Measurements from ENCODE around the gene SPPL2A. TPM values are rescaled to one million over a fixed set of nuclear protein-coding genes. Genes with fewer than 3 reads are reported as not detected.

Gene SPPL2A
- total and polyA plus RNA-seq, 2 donors (not counting 3 experiments of a cell fraction or from before 2014, with no cell fraction given): 38.8 to 88.7 TPM

- POLR2A ChIA-PET: no interaction called here
- Histone ChIP-seq H3K4me1 (ENCODE audit: control insufficient read depth, extremely low read depth, insufficient read depth, low read length) (no peaks in the 10 kb centered on the region), H3K27me3 (ENCODE audit: control insufficient read depth in 2 of 2, insufficient read depth in 2 of 2, low read length in 2 of 2) (peaks cover 2 to 7% of the 10 kb centered on the region in 2 experiments), H2AFZ (ENCODE audit: low read depth, low read length) (no peak overlapping the region), H3K79me2 (ENCODE audit: control insufficient read depth, insufficient read depth, low read length) (no peaks in the 10 kb centered on the region), H3K36me3 (ENCODE audit: control insufficient read depth in 2 of 2, extremely low read depth in 1 of 2, insufficient read depth in 2 of 2, low read length in 2 of 2) (no peaks in the 10 kb centered on the region), H3K9me1 (replicated peaks; ENCODE audit: control insufficient read depth, extremely low read depth, insufficient read depth, low read length) (no peaks in the 10 kb centered on the region), H4K20me1 (replicated peaks; ENCODE audit: control insufficient read depth, extremely low read depth, insufficient read depth, low read length) (no peaks in the 10 kb centered on the region), H3K27ac (ENCODE audit: insufficient read depth, low read depth, low read length) (no peak overlapping the region), H3K9ac (replicated peaks; ENCODE audit: extremely low read depth, insufficient read depth, low read length) (no peak overlapping the region), H3K9me3 (replicated peaks; ENCODE audit: control insufficient read depth, insufficient read depth, low read length) (no peaks in the 10 kb centered on the region), H3K4me2 (ENCODE audit: insufficient read depth, low read length) (no peak overlapping the region), H3K4me3 (replicated peaks in 1 of 3; ENCODE audit: insufficient read depth in 1 of 3, low read depth in 1 of 3, low read length in 3 of 3) (no peak overlapping the region)
- intact Hi-C loops (cut with micrococcal nuclease): no loop called here
- FAIRE-seq (no peak), DNase-seq (ENCODE audit: low read depth, low spot score) (no peak)
- TF ChIP-seq GATA2 (IDR thresholded peaks at IDR 0.05; ENCODE audit: insufficient read depth, insufficient read length, low read depth, low read length): no peak
- no peak for TF ChIP-seq POLR2AphosphoS5 (IDR thresholded peaks at IDR 0.05; ENCODE audit: insufficient read depth, low read depth, low read length)
- no peak for TF ChIP-seq MAX (IDR thresholded peaks at IDR 0.05; ENCODE audit: insufficient read depth, insufficient read length)
- TF ChIP-seq CTCF (IDR thresholded peaks at IDR 0.05; ENCODE audit: extremely low read depth in 1 of 2, insufficient read depth in 1 of 2, low read depth in 1 of 2, low read length in 2 of 2): no peak
- TF ChIP-seq MYC (IDR thresholded peaks at IDR 0.05; ENCODE audit: low read depth, low read length): no peak
- TF ChIP-seq EZH2 (IDR thresholded peaks at IDR 0.05; ENCODE audit: borderline replicate concordance, low read depth, low read length, severe bottlenecking): no peak
- CTCF ChIA-PET: no interaction called here
- no TSS peak for BruUV-seq (replicated peaks)
- dilution Hi-C loops (cut with MboI; ENCODE audit: extremely low pct_ligation_motif_present, low sequenced_read_pairs): no loop called here
Observed at GRCh38 chr15:50786871-50787270, 21.4 kb upstream of the SPPL2A start.

Data from endothelial cell of umbilical vein (primary cell).